Stimulated activated CD4-positive, alpha-beta T cell treated with anti-CD3 and anti-CD28 coated beads, TNF-alpha, amount 100 ng/mL, for 4 hours (primary cell): ENCODE results near the gene TNFSF10.
"Not testable (repeated sequence)": the region's sequence is repeated elsewhere in the genome, so short reads cannot be mapped to it uniquely, and the experiment has no call there.

Source experiments
- DNase-seq, 3 experiments: peaks; one replicate each; pipeline ENCODE4 v3.0.0-alpha.2; 2020; ENCODE audit warnings: low read depth in 3 of 3

Gene TNFSF10

DNA sequence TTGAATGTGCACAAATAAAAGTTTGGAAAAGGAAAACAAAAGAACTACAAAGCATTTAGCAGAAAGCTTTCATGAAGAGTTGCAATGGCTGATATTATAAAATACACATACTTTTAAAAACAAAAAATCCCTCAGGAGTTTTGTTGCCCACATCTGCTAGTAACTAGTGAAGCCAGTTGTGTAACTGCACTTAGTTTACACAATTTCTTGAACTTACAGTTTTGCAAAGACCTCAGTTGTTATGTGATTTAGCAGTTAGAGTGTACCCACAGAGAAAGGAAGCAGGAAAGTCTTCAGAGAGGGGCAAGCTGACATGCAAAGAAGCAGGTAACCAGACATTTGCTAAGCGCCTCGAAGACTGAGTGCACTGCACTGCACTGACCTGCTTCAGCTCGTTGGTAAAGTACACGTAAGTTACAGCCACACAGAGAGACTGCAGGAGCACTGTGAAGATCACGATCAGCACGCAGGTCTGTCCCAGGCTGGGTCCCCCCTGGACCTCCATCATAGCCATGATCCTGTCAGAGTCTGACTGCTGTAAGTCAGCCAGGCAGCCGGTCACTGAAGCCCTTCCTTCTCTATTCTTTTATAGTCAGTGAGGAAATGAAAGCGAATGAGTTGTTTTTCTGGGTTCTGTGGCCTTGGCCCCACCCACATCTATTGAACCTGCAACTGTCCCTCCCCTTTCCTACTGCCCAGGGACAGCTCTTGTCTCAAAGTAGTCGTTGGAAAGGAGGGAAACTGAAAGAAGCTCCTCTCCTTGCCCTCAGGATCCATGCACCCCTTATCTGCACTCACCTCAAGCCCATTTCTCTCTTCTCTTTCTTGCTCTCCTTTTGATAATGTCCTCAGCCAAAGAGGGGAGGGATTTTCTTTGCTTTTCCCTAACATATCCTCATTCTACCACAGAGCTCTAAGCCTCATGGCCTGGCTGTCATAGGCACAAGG lies at the start of gene TNFSF10:
TNFSF10 (minus strand) TSS at position 560 of the 948 bp plus-strand sequence; CDS start at position 514, 46 bp downstream.
- DNase-seq: peak in 1 of 3 experiments; percentile 26

DNA sequence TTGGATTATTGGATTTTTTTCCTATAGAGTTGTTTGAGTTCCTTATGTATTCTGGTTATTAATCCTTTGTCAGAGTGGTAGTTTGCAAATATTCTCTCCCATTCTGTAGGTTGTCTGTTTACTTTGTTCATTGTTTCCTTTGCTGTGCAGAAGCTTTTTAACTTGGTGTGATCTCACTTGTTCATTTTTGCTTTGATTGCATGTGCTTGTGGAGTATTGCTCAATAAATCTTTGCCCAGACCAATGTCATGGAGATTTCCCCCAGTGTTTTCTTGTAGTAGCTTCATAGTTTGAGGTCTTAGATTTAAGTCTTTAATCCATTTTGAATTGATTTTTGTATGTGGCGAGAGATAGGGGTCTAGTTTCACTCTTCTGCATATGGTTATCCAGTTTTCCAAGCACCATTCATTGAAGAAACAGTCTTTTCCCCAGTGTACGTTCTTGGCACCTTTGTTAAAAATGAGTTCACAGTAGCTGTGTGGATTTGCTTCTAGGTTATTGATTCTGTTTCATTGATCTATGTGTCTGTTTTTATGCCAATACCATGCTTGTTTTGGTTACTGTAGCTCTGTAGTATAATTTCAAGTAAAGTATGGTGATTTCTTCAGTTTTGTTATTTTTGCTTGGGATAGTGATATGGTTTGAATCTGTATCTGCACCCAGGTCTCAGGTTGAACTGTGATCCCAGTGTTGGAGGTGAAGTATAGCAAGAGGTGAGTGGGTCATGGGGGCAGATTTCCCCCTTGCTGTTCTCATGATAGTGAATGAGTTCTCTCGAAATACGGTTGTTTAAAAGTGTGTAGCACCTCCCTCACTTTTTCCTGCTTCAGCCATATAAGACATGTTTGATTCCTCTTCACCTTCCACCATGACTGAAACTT lies 46.1 kb upstream of the TNFSF10 start:
- no peak for DNase-seq

DNA sequence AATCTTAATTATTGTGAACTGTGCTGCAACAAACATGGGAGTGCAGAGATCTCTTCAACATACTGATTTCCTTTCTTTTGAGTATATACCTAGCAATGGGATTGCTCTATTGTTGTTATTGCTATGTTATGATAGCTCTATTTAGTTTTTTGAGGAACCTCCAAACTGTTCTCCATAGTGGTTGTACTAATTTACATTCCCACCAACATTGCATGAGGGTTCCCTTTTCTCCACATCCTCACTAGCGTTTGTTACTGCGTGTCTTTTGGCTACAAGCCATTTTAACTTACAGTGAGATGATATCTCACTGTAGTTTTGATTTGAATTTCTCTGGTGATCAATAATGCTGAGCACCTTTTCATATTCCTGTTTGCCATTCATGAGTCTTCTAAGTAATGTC lies 45.5 kb upstream of the TNFSF10 start:
- DNase-seq: no peak

DNA sequence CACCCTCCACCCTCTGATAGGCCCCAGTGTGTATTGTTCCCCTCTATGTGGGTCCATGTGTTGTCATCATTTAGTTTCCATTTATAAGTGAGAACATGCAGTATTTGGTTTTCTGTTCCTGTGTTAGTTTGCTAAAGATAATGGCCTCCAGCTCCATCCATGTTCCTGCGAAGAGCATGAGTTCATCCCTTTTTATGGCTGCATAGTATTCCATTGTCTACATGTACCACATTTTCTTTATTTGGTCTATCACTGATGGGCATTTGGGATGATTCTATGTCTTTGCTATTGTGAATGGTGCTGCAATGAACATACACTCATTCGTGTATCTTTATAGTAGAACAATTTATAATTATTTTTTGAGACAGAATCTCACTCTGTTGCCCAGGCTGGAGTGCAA lies 43.6 kb upstream of the TNFSF10 start:
- DNase-seq: not testable (repeated sequence)

DNA sequence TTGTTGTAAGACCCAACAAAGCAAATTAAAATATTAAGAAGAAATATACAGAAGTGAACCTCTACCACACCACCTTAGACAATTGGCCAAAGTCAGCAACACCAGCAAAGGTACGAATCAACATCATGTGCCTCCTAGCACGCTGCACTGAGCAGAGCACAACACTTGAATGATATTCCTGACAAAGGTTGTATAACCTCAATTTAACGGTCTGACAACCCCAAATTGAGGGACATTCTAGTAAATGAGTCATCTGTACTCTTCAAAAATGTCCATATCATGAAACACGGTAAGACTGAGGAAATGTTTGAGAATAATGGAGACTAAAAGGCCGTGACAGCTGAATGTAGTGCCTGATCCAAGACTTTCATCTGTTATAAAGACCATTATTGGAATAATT lies 41.3 kb upstream of the TNFSF10 start:
- DNase-seq: no peak

DNA sequence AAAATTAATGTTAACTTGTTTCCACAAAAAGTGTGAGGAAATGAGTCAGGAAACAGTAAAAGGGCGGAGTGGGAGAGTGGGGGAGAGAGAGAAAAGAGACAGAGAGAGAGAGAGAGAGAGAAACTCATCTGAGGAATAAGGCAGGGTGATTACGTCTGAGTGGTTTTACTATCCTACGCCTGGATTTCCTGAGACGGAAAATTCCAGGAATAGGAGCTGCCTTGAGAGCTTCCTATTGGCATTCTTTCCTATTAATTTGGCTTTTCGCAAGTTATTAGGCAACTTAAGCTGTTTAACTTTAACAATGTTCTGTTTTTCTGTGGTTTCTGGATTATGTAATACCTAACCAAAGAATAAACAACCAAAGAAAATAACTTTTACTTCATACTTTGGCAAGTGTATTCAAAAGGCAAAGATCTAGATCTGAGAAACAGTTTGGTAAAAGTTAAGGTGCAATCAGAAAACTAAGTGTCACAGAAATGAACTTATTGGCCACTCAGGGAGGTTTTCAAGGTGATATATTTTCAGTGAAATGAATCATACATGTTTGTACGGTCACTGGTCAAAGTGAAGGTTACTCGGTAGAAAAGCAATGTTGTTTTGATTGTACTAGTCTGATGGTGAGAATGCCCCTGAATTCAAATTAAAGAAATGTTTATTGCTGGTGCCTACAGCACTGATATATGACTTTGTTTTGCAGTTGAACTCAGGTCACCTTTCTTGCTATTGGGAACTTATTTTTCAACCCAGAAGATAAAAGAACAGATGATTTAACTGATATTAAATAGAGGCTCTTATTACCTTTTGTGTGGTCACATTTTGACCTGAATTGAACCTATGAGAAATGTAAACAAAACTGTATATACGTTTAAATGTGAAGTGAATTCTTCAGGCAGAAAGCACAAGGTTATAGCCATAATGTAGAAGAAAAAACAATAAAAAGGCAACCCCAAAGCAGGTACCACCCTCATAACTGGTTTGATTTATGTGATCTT lies 39.9 kb upstream of the TNFSF10 start:
- DNase-seq: no peak

DNA sequence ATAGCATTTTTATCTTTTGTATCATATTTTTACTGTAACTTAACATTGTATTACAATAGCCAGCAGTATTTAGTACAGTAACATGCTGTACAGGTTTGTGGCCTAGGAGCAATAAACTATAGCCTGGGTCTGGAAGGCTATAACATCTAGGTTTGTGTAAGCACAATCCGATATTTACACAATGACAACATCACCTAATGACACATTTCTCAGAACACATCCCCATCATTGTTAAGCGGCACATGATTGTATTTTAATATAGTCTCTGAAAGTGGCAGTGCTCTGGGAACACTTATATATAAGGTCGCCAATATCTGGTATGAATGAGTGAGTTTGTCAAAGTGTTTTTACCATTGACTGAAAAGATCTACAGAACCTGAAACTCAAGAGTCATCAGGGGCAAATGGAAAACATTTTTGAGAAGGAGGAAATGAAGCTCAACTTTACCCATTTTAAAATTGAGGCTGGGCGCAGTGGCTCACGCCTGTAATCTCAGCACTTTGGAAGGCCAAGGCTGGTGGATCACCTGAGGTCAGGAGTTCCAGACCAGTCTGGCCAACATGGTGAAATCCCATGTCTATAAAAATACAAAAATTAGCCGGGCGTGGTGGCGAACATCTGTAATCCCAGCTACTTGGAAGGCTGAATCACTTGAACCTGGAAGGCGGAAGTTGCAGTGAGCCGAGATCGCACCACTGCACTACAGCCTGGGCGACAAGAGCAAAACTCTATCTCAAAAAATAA lies 38.8 kb upstream of the TNFSF10 start:
- peak in 1 of 3 experiments; percentile 14 for DNase-seq

DNA sequence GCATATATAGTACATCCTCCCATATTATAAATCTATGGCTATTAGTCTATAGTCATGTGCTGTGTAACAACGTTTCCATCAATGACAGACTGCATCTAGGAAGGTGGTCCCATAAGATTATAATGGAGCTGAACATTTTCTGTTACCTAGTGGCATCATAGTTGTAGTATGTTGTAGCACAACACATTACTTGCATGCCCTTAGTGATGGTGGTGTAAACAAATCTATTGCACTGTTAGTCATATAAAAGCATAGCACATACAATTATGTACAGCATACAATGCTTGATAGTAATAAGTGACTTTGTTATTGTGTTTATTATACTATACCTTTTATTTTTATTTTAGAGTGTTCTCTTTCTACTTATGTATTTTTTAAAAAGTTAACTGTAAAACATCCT lies 37.4 kb upstream of the TNFSF10 start:
- no peak for DNase-seq

DNA sequence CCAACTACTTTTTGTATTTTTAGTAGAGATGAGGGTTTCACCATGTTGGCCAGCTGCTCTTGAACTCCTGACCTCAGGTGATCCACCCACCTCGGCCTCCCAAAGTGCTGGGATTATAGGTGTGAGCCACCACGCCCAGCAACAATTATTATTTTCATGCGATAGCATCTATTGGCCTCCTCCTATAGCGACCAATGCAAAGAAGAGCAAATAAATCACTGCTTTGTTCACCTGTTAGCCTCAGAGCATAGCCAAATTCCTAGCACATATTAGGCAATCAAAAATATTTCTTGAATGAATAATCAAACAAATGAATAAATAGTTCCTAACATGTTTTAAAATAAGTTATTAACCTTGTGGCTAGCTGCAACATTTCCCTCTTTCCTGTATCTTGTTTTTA lies 36.8 kb upstream of the TNFSF10 start:
- no peak for DNase-seq

DNA sequence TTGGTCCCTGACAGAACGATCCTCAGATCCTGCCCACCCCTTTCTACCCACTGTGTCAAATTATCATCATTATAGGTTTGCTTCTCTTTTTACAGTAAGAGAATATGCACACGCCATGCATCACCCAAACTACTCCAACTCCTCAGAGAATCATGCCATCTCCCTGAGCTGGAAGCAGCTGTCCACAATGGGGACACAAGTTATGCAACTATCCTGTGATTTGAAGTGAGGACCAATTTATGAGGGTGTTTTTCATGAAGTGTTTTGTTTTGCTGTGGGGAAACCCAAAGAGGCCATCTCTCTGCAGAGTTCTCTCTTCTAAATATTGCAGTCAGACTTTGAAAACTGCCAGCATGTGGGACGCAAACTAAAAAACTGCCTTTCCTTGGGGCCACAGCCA lies 35.8 kb upstream of the TNFSF10 start:
- DNase-seq: no peak

DNA sequence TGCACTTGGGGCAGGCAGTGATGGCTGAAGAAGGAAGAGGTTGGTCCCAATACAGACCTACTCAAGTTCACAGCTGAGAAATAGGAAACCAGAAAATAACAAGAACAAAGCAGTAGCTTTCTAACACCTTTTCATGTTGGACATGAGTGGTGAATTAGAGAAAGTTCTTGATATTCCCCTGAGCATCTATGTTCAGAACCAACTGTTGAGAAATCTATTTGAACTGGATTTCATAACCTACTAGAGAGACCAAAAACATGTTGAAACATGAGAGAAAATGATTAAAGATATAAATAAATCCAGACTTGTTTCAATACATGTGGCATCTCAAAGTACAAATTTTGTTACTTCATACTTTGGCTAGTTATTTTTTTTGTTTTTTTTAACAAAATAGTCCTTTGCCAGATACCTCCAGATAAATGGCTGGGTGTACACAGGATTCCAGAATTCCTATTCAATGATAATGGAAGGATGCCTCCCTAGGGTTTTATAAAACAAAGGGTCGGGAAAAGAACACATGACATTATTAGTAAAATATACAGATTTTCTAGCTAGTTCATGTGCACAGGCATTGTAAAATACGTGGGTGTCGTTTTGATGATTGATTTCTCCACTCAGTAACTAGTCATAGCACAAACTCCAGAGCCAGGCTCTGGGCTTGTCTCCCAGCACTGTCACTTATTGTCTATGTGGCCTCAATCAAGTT lies 34.4 kb upstream of the TNFSF10 start:
- no peak for DNase-seq

DNA sequence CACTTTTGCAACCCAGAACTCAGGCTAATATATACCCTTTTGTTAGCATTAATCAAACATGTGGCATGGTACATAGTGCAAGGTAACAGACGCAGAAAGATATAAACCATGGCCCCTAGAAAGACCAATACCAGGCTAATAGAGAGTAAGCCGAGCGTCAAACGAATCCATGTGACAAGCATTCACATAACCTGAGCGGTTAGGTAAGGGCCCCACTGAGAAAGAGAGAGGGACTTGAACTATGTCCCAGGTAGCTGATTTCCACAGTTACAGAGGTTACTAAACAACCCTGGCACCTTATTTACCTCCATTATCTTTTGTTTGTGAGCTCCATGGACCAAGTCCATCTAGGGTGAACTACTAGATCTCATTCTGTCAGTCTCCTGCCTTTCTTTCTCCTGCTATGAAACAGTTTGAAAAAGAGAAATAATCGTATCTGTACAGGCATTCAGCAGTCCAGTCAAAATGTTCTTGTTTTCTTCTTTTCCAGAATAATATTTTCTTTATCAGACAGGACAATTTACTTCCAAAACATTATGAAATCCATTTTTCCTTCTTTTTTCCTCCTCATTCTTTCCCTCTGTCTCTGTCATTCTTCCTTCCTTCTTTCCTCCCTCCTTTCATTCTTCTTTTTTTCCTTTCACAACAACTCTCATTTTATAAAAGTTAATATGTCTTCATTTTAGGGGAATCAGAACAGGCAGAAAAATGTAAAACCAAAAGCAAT lies 30.5 kb upstream of the TNFSF10 start:
- no peak for DNase-seq

DNA sequence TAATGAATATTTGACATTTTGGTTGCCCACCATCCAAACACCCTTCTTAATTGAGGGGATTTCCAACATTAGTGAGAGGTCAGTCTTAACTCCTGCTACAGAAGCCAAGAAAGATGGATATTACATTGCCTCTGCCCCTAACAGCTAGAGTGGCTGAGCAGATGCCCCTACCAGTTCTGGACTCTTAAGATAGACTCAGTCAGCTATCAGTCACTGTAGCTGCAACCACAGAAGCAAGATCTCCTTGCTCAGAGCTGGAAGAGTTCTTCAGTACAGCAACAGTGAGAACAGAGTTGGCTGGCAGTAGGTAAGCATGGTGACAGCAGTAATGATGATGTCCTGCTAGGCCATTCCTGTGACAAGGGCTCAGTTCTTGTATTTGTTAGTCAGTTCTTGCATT lies 29.4 kb upstream of the TNFSF10 start:
- DNase-seq: no peak

DNA sequence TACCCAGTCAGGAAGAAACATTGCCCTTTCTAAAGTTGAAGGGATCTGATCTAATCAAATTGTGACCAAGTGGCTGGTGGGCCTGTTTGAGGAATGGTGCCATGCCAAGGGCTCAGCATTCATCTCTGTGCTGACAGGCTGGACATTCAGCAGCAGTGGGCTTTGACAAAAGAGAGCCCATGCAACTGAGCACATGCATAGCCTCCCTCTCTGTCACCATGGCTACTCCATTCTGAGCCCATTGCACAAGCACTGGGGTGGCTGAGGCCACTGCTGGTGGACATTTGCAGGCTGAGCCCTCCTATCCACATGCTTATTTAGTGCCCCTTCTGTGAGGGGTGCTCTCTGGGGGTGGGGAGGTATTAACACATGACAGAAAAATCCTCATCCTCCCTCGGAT lies 28.6 kb upstream of the TNFSF10 start:
- no peak for DNase-seq

DNA sequence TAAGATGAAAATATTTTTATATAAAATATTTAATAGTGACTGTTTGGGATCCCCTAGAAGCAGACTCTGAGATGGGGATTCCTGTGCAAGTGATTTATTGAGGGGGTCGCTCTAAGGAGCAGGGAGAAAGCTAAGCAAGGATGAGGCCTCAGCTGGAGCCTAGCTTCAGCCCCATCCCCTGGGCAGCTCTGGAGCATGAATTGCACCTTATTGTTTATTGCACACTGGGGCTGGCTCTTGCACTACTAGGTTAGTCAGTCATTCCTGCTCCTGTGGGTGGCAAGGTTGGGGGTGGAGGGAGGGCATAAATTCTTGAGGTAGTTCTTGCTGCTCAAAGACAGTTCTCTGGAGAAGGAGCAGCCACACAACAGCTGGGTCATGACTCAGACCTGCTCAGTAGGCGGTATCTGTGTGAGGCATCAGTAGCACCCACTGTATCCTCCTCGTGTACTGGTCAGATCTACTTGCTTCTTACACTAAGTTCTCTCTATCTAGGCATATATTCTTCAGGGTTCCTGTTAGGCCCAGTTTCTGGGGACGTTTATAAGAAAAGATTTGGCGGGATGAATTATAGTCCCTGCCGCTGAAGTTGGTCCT lies 27.2 kb upstream of the TNFSF10 start:
- peak; percentile 29 to 75 (median 59) for DNase-seq

DNA sequence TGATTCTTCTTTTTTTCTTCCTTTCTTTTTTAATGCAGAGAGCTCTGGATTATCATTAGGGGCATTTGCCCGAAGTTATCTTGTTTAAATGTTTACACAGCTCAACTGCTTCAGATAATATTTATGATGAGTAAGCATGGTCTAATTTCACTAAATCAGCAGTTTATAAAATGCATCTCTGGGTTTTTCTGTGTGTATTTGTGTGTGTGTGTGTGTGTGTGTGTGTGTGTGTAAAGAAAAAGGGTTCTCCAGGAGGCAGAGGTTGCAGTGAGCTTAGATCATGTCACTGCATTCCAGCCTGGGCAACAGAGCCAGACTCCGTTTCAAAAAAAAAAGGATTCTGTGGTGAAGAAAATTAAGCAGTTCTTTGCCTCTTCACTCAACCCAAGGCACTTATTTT lies 25.9 kb upstream of the TNFSF10 start:
- no peak for DNase-seq

DNA sequence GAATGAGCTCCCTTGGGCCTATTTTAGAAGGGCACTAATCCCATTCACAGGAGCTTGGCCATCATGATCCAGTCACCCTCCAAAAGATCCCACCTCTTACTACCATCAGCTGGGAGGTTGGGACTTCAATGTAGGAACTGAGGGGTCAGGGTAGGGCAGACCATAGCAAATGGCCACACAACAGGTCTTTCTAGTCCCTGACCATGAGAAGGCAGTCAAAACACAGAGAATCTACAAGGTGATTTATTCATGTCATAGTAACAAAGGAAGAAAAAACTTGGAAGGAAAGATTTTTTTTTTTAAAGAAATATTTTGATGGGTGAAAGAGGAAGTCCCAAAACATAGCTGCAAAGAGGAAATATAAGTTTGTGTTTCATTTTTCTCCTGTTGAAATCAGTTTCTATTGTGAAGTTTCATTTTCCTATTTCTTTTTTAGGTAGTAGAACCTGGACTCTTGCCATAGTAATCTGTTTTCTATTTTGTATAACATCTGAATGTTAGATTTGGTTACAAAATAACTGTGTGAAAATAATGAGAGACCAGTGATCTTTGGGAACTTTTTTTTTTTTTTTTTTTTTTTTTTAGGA lies 23.5 kb upstream of the TNFSF10 start:
- no peak for DNase-seq

DNA sequence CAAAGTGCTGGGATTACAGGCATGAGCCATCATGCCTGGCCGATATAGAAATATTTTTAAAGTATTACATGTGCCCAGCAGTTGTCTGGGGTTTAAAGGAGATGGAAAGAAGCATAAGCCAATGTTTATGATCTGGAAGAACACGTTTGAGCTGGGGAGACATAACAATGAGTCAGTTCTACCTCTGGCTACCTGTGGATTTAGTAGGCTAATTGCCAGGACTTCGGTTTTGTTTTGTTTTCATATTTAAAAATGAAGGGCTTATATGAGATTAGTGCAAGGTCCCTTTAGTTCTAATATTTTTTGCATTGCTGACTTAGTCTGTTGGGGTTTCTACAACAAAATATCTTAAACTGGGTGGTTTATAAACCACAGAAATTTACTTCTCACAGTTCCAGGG lies 22.9 kb upstream of the TNFSF10 start:
- DNase-seq: no peak

DNA sequence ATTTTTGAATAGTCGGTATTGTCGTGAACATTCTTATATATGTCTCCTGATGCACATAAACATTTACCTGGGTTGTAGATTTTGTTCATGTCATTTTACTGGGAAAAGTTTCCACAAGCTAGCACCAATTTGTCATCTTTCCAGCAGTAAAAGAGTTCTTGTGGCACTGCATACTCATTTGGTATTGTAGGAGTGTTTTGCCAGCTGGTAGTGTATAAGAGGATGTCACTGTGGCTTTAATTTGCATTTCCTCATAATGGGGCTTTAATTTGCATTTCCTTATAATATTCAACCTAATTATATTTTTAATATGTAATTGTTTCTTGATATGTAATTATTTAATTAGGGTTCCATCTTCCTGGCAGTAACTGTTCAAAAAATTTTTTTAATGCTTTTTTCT lies 21.2 kb upstream of the TNFSF10 start:
- DNase-seq: no peak
